Nephron progenitor cell (in vitro differentiated cells): ENCODE data around the gene LGMN.
A peak's percentile ranks its signal among the peaks of the same experiment; 100 is the strongest.

Source experiments
- DNase-seq: peaks from one replicate; pipeline ENCODE4 v3.0.0; 2021
- H3K27ac Mint-ChIP-seq: 2 replicates; pipeline ENCODE4 v1.8.0; 2021; ENCODE audit warnings: mild to moderate bottlenecking, moderate library complexity, mixed read lengths
- H3K27me3 Mint-ChIP-seq: 2 replicates; pipeline ENCODE4 v1.8.0; 2021; ENCODE audit warnings: mild to moderate bottlenecking, low read depth, mixed read lengths; ENCODE audit not compliant: poor library complexity
- H3K36me3 Mint-ChIP-seq: 2 replicates; pipeline ENCODE4 v1.8.0; 2021; ENCODE audit warnings: low read depth, mixed read lengths
- H3K4me1 Mint-ChIP-seq: 2 replicates; pipeline ENCODE4 v1.8.0; 2021; ENCODE audit warnings: mixed read lengths
- H3K4me3 Mint-ChIP-seq: 2 replicates; pipeline ENCODE4 v1.8.0; 2021; ENCODE audit warnings: mild to moderate bottlenecking, moderate library complexity, mixed read lengths
- H3K9me3 Mint-ChIP-seq: 2 replicates; pipeline ENCODE4 v1.8.0; 2021; ENCODE audit warnings: mild to moderate bottlenecking, moderate library complexity, mixed read lengths
- TF ChIP-seq, protein P1 (sequence below): fragments of 200-600 bp; sonication (generic); IDR thresholded peaks from 2 replicates; pipeline ENCODE4 v1.5.0; 2021; ENCODE audit warnings: antibody characterized with exemption

LGMN gene

GRCh38 chr14:92747701-92748258 lies 647 bp downstream of the LGMN start:
- Mint-ChIP-seq H3K27me3 (peaks cover 11% of the 10 kb centered on the region), H3K4me1 (peaks cover 33% of the 10 kb centered on the region), H3K27ac (peak overlapping the region; percentile 96), H3K4me3 (peak overlapping the region; percentile 92), H3K9me3 (peaks cover 7% of the 10 kb centered on the region), H3K36me3 (peaks cover 30% of the 10 kb centered on the region)
- TF ChIP-seq, protein P1, sequence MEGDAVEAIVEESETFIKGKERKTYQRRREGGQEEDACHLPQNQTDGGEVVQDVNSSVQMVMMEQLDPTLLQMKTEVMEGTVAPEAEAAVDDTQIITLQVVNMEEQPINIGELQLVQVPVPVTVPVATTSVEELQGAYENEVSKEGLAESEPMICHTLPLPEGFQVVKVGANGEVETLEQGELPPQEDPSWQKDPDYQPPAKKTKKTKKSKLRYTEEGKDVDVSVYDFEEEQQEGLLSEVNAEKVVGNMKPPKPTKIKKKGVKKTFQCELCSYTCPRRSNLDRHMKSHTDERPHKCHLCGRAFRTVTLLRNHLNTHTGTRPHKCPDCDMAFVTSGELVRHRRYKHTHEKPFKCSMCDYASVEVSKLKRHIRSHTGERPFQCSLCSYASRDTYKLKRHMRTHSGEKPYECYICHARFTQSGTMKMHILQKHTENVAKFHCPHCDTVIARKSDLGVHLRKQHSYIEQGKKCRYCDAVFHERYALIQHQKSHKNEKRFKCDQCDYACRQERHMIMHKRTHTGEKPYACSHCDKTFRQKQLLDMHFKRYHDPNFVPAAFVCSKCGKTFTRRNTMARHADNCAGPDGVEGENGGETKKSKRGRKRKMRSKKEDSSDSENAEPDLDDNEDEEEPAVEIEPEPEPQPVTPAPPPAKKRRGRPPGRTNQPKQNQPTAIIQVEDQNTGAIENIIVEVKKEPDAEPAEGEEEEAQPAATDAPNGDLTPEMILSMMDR: no peak
- DNase-seq: no peak

DNA sequence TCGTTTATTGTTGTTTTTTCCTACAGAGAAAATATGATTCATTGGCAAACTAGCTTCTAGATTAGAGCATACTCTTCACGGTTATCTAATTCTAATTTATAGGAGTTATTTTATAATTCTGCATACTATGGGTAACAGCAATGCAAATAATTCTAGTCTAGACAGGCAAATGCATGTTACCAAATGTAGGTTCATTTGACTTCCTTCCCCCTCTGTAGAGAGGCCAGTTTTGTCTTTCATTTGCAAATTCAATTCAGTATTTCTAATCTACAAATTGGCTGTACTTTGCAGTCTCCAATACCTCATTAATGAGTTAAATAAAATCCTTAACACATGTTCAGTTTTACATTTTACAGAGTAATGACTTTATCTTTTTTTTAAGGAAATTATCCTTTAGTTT lies 4.2 kb downstream of the LGMN start:
- no peak overlapping the region for H3K27ac Mint-ChIP-seq
- H3K4me3 Mint-ChIP-seq: no peak overlapping the region
- TF ChIP-seq, protein P1: no peak
- peaks cover 6% of the 10 kb centered on the region for H3K27me3 Mint-ChIP-seq
- H3K9me3 Mint-ChIP-seq: peaks cover 10% of the 10 kb centered on the region
- peaks cover 22% of the 10 kb centered on the region for H3K4me1 Mint-ChIP-seq
- H3K36me3 Mint-ChIP-seq: peaks cover 46% of the 10 kb centered on the region
- DNase-seq: no peak

- Mint-ChIP-seq H3K9me3 (peaks cover 4% of the 10 kb centered on the region), H3K4me3 (no peak overlapping the region), H3K27ac (no peak overlapping the region), H3K36me3 (peaks cover 26% of the 10 kb centered on the region), H3K4me1 (peaks cover 16% of the 10 kb centered on the region), H3K27me3 (no peaks in the 10 kb centered on the region)
- DNase-seq: no peak
- TF ChIP-seq, protein P1: no peak
Measured at GRCh38 chr14:92740440-92740839, 8.0 kb downstream of the LGMN start.

DNA sequence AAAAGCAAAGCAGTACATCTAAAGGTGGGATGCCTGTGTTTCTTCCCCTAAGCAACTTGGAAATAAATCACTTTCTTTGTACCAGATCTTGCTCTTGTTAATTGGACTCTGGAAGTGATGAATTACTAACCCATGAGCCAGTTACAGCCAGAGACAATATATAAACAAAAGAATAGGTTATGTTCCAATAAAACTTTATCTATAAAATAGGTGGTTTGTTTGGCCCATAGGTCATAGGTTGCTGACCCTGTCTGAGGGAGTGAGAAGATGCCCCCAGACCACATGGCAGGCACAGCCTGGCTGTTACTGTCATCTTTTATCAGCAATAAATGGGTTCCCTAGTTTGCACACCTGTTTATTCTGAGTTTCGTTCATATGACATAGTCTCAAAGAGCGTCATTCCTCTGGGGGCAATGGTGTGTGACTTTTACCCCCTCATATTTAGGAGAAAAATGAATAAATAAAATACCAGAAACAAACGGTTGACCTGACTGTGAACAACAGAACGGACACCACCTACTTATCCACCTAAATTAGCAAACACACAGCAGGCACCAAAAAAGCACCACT lies 10.7 kb downstream of the LGMN start:
- Mint-ChIP-seq H3K4me1 (peaks cover 16% of the 10 kb centered on the region), H3K36me3 (peaks cover 23% of the 10 kb centered on the region), H3K9me3 (peaks cover 4% of the 10 kb centered on the region), H3K27ac (peak overlapping the region; percentile 32), H3K27me3 (no peaks in the 10 kb centered on the region), H3K4me3 (no peak overlapping the region)
- DNase-seq: no peak
- TF ChIP-seq, protein P1: no peak

GRCh38 chr14:92737206-92737605 lies 11.2 kb downstream of the LGMN start:
- Mint-ChIP-seq H3K36me3 (peaks cover 25% of the 10 kb centered on the region), H3K9me3 (peaks cover 9% of the 10 kb centered on the region), H3K27ac (no peak overlapping the region), H3K4me3 (no peak overlapping the region), H3K27me3 (no peaks in the 10 kb centered on the region), H3K4me1 (peaks cover 16% of the 10 kb centered on the region)
- DNase-seq: no peak
- TF ChIP-seq, protein P1: no peak

GRCh38 chr14:92735344-92735743 lies 13.1 kb downstream of the LGMN start:
- H3K4me3 Mint-ChIP-seq: no peak overlapping the region

More at GRCh38 chr14:92735344-92735743, 13.1 kb downstream of the LGMN start:
- TF ChIP-seq, protein P1: no peak
- Mint-ChIP-seq H3K36me3 (peaks cover 39% of the 10 kb centered on the region), H3K27ac (no peak overlapping the region), H3K4me1 (peaks cover 16% of the 10 kb centered on the region), H3K27me3 (no peaks in the 10 kb centered on the region), H3K9me3 (peaks cover 19% of the 10 kb centered on the region)
- DNase-seq: no peak
